GM18870 (cell line): Measurements from ENCODE around the gene CNN2.

Source experiments
- ATAC-seq: cut with Tn5 transposase; IDR thresholded peaks from one replicate; pipeline ENCODE4 v1.9.1; 2021; ENCODE audit warnings: moderate library complexity; ENCODE audit not compliant: unreplicated experiment

Gene CNN2

GRCh38 chr19:1080360-1081161, 54.2 kb downstream of the CNN2 start:
- no peak for ATAC-seq

GRCh38 chr19:1081301-1082164, 55.1 kb downstream of the CNN2 start:
- ATAC-seq: no peak

GRCh38 chr19:1082165-1082927, 55.9 kb downstream of the CNN2 start:
- no peak for ATAC-seq

GRCh38 chr19:1082928-1083816, 56.8 kb downstream of the CNN2 start:
- ATAC-seq: no peak

GRCh38 chr19:1084024-1084868, 57.8 kb downstream of the CNN2 start:
- ATAC-seq: no peak

- ATAC-seq: no peak
Observed at GRCh38 chr19:1085053-1085658, 58.7 kb downstream of the CNN2 start.

GRCh38 chr19:1085676-1086442, 59.5 kb downstream of the CNN2 start:
- no peak for ATAC-seq

- no peak for ATAC-seq
Observed at GRCh38 chr19:1086613-1087012, 60.2 kb downstream of the CNN2 start.

- ATAC-seq: no peak
Observed at GRCh38 chr19:1087813-1088415, 61.5 kb downstream of the CNN2 start.

- ATAC-seq: no peak
Observed at GRCh38 chr19:1088416-1089010, 62.1 kb downstream of the CNN2 start.
